EH (cell line): ENCODE results near the gene FOLR1.
A peak's percentile ranks its signal among the peaks of the same experiment; 100 is the strongest.
"Not testable (repeated sequence)": the region's sequence is repeated elsewhere in the genome, so short reads cannot be mapped to it uniquely, and the experiment has no call there.

Experiments
- DNase-seq: peaks from one replicate; pipeline ENCODE4 v3.0.0-alpha.2; 2015; ENCODE audit warnings: low read depth

The FOLR1 gene

DNA sequence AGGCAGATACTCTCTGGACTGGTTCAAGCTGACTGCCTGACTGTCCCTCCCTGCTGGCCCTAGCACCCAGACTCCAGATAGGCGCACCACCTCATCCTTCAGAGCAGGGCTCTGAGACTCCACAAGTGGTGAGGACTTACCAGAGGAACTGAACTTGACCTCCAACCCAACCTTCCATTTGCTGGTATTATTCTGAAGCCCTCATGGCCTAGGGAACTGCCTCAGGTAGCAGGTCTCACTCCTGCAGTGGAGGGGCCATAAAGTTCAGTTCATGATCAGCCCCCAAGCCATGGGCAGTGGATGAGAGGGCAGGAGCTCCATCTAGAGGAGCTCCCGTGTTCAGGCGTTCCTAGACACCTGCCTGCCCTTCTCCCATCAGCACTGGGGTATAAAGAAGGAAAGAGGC is 10.4 kb upstream of the FOLR1 start:
- peak; percentile 43 for DNase-seq

DNA sequence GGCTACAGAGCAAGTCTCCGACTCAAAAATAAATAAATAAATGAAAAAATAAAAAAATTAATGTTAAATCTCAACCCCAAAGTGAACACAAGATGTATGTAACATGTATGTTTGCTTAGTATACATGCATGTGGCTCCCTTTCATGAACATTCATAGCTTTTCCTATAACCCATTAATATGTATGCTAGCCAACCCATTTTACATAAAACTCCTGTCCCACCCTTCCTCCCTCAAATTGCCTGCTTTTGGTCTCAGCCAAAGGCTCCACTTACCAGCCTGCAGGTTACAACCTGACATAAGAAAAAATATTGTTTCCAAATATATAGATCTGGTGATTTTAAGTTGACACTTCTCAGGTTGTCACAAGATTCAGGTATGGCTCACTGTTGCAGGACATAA is 3.7 kb upstream of the FOLR1 start:
- no peak for DNase-seq

DNA sequence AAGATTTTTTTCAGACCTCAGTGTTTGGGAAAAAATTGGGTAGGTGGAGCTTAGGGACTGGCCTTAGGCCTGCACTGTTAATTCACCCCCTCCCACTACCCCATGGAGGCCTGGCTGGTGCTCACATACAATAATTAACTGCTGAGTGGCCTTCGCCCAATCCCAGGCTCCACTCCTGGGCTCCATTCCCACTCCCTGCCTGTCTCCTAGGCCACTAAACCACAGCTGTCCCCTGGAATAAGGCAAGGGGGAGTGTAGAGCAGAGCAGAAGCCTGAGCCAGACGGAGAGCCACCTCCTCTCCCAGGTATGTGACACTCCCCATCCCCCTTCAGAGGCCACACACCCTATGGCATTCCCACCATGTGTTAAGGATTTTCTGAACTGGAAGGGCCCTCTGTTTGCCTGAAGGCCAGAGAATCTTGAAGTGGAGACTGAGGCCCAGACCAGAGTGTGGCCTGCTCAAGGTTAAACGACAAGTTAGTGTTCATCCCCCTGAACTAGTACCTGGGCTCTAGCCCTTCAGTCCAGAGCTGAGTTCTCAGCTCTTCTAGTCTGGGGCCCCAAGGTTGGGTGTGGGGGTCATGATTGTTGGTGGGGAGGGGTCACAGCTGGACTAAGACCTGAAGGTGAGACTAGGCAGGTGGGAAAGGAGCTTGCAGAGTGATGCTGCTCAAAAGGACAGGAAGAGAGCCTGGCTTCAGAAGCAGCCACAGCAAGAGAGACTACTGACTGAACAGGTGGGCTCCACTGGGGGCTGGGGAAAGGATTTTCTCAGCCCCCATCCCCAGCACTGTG is 2.3 kb upstream of the FOLR1 start:
- DNase-seq = peak; percentile 38

DNA sequence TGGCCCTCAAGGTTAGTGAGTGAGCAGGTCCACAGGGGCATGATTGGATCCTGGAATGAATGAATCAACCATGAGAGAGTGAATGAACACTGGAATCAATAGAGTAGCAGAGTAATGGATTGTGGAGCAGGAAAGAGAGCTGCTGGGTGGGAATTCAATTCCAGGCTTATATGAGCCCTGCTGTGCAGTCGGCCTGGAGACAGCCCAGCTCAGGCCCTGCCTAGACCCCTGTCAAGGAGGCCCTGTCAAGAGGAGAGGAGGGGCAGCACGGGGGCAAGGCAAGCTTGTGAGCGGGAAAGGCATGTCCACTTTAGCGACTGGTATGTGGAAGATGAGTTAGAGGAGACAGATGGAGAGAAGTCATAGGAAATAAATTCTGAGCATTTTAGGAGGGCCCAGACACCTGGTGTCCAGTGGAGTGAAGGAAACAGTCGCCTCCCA is 1.3 kb upstream of the FOLR1 start:
- no peak for DNase-seq

DNA sequence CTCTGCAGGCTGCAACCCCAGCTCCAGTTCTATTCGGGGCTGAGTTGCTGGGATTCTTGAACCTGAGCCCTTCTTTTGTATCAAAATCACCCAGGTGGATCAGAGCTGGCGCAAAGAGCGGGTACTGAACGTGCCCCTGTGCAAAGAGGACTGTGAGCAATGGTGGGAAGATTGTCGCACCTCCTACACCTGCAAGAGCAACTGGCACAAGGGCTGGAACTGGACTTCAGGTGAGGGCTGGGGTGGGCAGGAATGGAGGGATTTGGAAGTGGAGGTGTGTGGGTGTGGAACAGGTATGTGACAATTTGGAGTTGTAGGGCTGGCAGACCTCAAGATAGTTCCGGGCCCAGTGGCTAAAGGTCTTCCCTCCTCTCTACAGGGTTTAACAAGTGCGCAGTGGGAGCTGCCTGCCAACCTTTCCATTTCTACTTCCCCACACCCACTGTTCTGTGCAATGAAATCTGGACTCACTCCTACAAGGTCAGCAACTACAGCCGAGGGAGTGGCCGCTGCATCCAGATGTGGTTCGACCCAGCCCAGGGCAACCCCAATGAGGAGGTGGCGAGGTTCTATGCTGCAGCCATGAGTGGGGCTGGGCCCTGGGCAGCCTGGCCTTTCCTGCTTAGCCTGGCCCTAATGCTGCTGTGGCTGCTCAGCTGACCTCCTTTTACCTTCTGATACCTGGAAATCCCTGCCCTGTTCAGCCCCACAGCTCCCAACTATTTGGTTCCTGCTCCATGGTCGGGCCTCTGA is 3.8 kb downstream of the FOLR1 start:
- DNase-seq = no peak

DNA sequence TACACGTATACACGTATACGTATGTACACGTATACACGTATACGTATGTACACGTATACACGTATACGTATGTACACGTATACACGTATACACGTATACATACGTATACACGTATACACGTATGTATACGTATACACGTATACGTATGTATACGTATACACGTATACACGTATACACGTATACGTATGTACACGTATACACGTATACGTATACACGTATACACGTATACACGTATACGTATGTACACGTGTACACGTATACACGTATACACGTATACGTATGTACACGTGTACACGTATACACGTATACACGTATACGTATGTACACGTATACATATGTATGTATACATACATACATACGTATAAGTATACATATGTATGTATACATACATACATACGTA is 9.5 kb downstream of the FOLR1 start:
- DNase-seq = not testable (repeated sequence)

DNA sequence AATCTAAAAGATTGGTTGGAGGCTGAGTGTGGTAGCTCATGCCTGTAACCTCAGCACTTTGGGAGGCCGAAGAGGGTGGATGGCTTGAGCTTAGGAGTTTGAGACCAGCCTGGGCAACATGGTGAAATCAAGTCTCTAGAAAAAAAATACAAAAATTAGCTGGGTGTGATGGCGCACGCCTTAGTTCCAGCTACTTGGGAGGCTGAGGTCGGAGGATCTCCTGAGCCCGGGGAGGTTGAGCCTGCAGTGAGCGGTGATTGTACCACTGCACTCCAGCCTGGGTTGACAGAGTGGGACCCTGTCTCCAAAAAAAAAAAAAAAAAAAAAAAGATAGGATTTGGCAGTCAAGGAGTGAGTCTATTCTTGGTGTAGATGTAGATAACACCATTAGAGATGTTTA is 10.6 kb downstream of the FOLR1 start:
- no peak for DNase-seq

DNA sequence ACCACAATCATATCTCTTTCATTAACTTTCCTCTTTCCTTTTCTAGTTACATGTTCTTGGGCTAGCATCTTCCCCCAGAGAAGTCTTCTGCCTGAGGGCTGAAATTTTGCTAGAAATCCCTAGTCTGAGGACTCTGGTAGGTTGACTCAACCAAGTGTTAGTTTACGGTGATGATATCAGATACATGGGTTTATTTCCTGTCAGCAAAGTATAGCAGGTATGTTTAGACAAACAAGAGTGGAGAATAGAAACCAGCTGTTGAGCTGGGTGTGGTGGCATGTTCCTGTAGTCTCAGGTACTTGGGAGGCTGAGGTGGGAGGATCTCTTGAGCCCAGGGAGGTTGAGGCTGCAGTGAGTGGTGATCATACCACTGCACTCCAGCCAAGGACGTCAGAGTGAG is 11.2 kb downstream of the FOLR1 start:
- DNase-seq = no peak

DNA sequence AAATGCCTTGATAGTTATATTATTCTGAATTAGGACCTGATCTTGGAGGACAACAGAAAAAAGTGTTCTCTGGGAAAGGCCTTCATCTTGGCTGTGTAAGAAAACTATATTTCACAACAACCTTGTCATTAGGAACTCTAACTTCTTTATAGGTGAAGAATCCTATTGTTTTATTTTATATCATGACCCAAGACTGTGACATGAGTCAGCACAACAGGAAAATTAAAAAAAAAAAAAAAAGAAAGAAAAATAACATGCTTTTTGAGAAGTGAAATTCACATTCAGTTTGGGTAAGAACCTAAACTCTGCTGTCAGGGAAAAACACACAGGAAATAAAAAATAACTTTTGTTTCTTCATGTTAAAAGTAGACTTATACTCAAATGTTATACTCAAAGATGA is 12.9 kb downstream of the FOLR1 start:
- no peak for DNase-seq

DNA sequence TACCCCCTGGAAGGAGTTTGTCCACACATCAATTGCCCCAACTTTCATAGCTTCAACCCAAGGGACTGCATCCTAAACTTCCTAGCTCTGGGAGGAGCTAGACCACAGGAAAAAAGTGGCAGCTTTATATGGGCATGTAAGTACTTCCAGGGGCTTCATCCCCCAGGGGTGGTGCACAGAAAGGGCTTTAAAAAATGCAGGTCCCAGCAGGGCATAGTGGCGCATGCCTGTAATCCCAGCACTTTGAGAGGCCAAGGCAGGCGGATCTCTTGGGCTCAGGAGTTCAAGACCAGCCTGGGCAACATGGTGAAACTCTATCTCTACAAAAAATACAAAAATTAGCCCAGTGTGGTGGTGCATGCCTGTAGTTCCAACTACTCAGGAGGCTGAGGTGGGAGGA is 14.9 kb downstream of the FOLR1 start:
- not testable (repeated sequence) for DNase-seq

DNA sequence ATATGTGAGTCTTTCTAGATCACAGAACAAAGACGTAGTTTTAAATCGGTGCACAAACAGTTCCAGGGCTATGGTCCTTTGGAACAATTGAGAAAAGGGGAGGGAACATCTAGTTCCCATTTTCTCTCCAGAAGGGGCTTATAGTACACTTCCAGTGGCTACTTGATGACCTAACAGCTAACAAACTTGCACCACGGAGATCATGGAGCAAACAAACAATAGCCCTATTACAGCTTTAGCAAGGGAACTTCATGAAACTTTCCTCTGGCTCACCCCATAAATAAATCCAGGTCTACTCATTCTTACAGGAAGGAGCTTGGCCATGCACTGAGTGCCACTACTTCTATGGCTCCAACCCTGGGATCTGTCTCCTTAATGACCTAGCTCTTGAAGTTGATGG is 16.3 kb downstream of the FOLR1 start:
- no peak for DNase-seq

DNA sequence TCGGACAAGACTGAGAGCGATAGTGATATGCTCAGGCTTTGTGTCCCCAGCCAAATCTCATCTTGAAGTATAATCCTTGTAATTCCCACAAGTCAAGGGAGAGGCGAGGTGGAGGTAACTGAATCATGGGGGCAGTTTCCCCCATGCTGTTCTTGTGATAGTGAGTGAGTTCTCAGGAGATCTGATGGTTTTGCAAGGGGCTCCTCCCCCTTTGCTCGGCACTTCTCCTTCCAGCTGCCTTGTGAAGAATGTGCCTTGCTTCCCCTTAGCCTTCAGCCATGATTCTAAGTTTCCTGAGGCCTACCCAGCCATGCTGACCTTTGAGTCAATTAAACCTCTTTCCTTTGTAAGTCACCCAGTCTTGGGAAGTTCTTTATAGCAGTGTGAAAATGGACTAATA is 17.2 kb downstream of the FOLR1 start:
- DNase-seq = no peak

DNA sequence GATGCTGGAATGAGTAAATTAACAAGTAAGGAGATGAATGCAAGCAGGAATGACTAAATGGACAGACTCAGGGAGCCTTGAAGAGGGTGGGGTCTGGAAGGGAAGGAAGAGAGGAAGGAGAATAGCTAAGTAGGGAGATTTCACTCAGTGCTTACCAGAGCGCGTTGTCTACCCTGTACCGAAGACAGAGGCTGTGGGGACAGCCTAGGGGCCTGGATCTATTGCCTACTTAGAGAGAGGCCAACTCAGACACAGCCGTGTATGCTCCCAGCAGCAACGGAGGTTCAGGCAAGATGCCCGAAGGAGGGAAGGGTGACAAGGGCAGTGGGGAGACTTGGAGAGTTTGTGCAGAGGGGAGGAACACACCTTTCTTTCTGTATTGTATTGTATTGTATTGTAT is 24.7 kb downstream of the FOLR1 start, which contains the start of gene FOLR2:
TSS of gene FOLR2 (plus strand) at position 157 of the 400 bp plus-strand sequence. CDS start 1,791 bp downstream, outside the sequence.
- DNase-seq = no peak

DNA sequence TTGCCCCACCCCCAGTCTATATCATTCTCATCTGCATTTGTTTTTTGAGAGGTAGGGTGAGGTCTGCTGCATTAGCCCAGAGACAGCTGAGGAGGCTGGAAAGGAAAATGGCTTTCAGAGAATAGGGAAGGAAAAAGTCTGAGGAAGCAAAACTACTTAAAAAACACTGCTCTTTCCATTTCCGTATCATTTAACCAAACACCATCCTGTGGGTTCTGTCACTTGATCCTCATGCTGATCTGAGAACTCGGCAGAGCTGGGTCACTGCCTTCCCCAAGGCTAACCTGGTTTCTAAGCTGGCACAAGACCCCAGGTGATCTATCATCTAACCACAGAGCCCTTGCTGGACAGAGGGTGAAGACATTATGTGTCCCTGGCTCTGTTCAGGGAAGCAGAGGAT is 25.9 kb downstream of the FOLR1 start:
- DNase-seq = no peak

DNA sequence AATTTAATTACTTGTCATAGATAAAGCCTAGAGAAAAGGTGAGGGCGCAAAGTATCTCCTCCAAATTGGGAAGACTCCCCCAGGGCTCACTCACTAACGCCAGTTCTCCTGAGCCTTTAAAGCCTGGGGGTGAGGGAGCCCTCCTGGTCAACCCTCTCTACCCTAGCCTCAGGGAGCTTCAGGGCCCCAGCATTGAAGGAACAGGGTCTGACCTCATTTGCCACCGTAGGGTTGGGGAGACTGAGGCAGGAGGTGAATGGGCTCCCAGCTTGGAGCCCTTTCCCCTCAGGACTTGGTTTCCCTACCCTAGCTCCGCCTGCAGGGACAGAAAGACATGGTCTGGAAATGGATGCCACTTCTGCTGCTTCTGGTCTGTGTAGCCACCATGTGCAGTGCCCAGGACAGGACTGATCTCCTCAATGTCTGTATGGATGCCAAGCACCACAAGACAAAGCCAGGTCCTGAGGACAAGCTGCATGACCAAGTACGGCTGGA is 26.4 kb downstream of the FOLR1 start:
- no peak for DNase-seq

DNA sequence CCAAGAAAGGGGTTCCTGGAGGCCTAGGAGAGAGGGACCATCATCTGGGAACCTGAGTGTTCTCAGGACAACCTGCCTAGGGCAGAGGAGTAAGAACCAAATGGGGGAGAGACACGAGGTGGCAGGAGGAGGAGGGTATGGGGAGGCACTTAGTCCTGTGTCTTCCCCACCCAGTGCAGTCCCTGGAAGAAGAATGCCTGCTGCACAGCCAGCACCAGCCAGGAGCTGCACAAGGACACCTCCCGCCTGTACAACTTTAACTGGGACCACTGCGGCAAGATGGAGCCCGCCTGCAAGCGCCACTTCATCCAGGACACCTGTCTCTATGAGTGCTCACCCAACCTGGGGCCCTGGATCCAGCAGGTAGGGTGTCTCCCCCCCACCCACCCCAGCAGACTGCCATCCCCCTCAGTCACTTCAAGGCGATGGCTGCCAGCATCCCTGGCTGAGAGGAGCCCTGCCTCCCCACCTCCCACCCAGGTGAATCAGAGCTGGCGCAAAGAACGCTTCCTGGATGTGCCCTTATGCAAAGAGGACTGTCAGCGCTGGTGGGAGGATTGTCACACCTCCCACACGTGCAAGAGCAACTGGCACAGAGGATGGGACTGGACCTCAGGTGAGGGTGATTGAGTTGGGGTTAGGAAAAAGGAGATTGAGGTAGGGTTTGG is 28.9 kb downstream of the FOLR1 start:
- DNase-seq = no peak

DNA sequence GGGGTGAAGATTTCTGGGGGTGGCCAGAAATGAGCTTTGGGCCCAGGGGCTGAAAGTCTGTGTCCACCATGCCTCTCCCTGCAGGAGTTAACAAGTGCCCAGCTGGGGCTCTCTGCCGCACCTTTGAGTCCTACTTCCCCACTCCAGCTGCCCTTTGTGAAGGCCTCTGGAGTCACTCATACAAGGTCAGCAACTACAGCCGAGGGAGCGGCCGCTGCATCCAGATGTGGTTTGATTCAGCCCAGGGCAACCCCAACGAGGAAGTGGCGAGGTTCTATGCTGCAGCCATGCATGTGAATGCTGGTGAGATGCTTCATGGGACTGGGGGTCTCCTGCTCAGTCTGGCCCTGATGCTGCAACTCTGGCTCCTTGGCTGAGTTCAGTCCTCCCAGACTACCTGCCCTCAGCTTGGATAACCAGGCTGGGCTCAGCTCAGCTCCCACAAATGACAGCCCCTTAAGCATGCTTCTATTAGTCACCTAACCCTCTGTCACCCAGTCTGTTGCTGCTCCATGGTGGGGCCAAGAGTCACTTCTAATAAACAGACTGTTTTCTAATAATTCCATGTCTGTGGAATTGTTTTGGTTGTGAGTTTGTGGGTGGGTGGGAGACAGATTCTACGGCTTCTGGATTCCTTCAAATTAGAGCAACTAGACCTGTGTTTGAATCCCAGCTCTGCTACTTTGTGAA is 29.6 kb downstream of the FOLR1 start:
- DNase-seq = no peak

DNA sequence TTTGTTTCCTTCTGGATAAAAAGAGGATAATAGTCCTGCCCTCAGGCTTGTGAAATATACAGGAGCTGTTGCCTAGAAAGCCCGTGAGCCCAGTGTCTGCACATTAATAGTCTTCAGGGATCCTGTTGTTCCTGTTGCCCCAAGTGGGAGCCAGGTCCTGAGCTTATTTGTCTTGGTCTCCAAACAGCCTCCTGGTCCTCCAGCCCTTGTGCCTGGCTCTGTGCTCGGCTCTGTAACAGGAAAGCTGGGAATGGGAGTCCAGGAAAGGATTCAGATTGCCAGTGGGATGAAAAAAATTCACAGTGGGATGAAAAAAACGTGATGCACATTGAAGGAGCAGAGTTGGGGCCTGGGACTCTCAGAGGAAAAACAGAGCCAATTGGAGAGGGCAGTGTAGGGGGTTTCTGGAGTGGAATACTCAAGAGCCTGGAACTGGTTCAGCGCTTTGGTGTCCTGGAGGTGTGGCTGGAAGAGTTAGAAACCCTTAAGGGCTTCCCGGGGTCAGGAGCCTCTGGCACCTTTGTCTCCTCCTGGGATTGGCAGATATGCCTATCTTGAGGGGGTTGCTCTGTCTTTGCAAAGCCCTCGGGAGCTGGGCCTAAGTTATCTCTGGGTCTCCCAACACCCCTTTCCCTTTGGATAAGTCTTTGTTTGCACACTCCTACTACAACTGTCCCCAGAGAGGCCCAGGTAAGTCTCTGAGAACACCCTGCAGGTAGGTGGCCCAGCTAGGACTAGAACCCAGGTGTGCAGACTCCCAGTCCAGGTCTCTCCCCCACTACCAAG is 30.4 kb downstream of the FOLR1 start:
- no peak for DNase-seq

DNA sequence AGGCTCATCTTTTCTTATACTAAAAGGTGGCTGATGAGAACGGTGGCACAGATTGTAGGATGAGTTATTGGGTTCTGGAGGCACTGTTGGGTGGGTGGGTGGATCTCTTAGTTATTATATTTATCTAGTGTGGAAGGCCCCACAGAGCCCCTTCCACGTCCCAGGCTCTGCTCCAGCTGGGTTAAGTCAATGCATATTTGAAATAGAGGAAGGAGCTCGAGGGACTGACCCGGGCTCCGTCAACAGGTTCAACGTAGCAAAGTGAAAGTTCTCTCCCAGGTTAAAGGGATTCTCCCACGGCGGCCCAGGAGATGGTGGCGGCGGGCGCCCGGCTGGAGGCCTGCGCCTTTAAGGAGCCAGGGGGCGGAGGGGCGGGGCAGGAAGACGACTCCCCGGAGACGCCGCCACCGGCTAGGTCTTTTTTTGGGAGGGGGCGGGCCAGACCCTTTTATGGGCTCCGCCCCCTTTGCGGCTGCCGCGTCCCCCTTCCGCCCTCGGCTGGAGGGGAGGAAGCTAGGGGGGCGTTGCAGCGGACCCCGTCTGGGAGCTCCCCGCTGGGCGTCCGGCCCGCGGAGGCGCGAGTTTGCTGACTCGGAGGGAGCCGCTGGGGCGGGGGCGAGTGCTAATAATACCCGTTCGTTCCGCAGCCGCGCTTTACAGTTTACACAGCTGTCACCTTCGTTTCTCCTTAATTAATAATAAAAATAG is 31.1 kb downstream of the FOLR1 start:
- DNase-seq = peak; percentile 95
